ENCODE data around the gene SUGCT. TPM values are rescaled to one million over a fixed set of nuclear protein-coding genes. Genes with fewer than 3 reads are reported as not detected.
"Not testable (repeated sequence)": the region's sequence is repeated elsewhere in the genome, so short reads cannot be mapped to it uniquely, and the experiment has no call there.

SUGCT gene
- total RNA-seq, 1 experiment from 2014 or later: 6.6 TPM

DNA sequence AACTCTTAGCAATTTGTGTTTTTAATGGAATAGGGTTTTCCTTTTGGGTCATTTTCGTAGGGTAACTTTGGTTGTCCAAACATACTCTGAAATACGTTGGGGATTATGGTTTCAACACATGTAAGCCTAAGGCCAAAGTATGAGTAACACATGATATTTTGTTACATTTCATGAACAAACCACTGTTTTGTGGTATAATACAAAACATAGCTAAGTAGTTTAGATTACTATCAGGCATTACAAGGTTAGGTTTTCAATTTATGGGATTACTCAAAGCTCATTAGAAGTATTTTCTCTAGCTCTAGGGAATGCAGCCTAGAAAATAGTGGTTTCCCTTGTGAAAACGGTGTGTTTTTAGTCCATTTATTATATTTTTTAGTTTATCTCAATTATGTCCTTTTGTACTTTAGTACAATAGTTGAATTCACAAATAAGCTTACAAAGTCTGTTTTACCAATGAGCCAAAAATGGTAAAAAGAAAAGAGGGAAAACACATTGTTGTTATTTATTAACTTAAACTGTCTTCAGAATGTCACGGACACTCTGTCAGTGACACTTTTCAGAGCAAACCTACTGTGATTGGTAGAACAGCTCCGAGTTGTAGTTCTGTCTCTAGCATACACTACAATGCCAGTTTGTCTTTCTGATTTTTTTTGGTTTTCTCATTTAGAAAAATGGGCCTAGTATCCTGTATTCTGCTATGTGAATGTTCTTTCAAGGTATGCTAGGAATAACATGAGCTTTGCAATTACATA lies 473.7 kb downstream of the SUGCT start:
- DNase-seq (ENCODE audit: low read depth): no peak

DNA sequence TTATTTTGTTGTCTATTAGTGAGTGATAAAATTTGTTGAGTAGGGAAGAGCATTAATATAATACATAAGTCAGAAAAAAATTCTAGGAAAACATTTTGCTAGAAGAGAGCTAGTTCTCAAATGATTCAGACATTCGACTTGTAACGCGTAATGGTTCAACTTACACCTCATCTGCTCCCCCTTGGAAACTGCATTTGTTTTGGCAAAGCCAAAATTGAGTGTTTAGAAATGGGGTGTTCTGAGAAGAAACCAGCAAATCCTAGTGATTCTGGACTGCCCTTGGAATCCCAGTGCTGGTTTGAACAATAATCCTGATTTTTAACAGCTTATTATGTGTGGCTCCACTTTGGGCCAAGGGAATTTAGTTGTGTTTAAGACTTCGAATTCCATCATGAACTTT lies 475.7 kb downstream of the SUGCT start:
- DNase-seq (ENCODE audit: low read depth): no peak

GRCh38 chr7:40611095-40611871 lies 476.5 kb downstream of the SUGCT start:
- no peak for DNase-seq (ENCODE audit: low read depth)

DNA sequence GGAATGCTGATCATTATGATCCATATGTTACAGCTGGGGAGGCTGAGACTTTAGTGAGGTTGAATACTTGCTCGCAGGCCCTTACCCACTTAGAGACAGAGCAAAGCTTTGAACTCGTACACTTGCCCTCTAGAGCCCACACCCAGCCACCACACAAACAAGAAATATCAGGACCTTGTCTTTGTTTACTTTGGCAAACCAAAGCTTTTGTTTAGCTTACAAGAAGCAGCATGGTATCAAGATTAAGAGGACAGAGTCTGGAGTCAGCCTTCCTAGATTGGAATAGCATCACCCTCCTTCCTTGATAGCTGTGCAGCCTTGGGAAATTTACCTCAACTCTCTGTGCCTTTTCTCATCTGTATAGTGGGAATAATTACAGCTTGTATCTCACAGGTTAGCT lies 477.5 kb downstream of the SUGCT start:
- DNase-seq (ENCODE audit: low read depth): no peak

GRCh38 chr7:40619647-40620046 lies 484.8 kb downstream of the SUGCT start:
- DNase-seq (ENCODE audit: low read depth): no peak

- no peak for DNase-seq (ENCODE audit: low read depth)
Measured at GRCh38 chr7:40621592-40621998, 486.8 kb downstream of the SUGCT start.

DNA sequence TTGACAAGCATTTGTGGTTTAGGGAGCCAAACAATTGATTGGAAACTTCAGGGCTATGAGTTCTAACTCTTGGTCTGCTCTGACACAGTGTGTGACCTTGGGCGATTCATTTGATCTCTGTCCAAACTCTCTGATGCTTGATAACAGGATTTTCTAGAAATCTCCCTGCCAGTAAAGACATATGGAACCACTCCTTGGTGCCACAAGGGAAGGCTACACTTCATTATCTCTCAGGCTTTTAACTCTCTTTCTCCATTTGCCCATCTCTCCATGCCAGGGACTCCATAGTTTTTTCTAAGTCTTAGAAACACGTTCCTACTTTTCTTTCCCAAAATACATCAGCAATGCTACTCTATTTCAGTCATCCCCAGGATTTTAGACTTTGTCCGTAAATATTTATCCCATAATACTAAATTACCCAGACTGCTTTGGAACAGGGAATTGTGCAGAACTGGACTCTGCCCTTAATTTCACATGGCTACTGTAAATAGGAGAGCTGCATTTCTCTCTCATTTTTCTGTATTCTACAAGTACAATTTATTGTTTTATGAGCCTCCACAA lies 488.2 kb downstream of the SUGCT start:
- DNase-seq (ENCODE audit: low read depth): no peak

- DNase-seq (ENCODE audit: low read depth): no peak
Measured at GRCh38 chr7:40623863-40624262, 489.1 kb downstream of the SUGCT start.

- DNase-seq (ENCODE audit: low read depth): peak; percentile 4
Measured at GRCh38 chr7:40627361-40627760, 492.6 kb downstream of the SUGCT start.

DNA sequence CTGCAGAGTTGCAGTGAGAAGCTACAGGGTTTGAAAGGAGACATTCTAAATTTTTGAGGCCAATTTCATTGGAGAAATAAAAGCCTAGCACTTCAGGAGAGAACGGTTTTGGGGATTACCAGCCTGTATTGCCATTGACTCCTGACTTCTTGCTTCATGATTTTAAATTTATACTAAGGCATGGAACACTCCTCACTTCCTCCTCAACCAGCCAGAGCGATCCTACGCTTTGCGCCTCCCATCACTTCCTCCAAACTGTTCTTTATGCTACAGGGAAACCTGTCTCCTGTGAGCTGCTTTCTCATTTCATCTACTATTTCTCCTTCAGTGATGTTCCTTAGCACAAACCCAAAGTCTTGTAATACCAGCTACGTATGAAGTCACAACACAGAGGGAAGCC lies 495.1 kb downstream of the SUGCT start:
- DNase-seq (ENCODE audit: low read depth): no peak

- DNase-seq (ENCODE audit: low read depth): no peak
Measured at GRCh38 chr7:40634118-40634517, 499.3 kb downstream of the SUGCT start.

DNA sequence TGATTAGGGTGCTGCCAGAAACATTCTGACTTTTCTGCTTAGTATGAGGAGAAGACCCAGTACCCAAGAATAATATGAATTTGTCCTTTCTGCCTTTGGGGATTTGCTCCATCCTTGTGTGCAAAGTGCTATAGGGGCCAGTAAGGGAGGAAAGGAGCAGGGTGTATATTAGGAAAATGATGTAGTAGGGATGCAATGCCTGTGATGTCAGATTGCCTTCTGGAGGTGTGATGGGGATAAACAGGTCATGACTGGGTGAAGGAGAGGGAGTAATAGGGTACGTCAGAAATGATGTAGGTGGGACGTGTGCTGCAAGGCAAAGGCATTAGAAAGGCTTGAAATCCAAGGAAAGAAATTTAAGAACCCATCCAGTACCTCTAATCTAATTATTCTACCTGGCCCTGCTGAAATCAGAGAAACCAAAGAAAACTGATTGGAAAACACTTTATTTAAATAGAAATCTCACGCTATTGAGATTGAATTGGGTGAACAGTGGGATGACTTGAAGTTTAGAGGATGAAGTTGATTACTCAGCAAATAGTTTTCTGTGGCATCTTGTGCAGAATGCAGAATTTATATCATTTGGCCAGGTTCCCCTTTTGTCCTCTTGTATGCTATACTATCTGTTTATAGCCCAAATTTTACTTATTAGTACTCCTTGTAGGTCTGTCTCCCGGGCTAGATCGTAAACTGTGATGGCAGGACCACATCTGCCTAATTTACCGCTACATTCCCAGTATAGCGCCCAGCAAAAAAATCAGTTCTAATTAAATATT lies 503.9 kb downstream of the SUGCT start:
- DNase-seq (ENCODE audit: low read depth): no peak

DNA sequence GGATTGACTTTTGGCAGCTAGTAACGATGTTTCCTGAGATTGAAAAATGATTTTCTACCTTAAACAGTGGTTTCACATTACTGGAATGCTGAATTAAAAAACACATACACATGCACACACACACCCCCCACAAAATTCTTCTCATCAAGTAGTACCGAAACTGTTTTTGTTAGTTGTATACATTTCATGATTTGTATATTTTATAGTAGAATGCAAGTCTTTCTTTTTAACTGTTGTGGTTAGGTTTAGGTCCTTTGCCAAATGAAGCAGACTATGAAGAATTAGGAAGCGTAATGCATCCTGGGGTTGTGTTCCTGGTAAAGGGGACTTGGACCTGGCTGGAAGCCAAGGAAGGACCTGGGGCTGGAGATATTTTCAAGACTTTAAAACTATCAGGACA lies 505.8 kb downstream of the SUGCT start:
- no peak for DNase-seq (ENCODE audit: low read depth)

DNA sequence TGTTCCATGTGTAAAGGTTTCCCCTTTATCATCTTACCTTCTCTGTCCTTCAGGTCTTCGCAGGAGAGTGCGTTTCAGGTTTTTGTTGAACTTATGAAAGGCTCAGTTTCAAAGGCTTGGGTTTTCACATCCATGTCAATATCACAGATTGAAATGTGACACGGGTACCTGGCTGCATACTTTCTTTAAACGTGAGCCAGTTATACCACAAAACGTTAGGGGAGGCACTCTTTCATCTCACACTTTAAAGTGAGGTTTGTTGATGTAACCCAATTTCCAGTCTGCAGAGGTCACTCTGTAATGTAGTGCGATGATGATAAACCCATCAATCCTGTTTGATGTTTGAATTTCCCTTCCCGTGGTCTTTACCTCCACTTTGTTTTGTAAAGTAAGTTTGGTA lies 506.9 kb downstream of the SUGCT start:
- DNase-seq (ENCODE audit: low read depth): no peak

DNA sequence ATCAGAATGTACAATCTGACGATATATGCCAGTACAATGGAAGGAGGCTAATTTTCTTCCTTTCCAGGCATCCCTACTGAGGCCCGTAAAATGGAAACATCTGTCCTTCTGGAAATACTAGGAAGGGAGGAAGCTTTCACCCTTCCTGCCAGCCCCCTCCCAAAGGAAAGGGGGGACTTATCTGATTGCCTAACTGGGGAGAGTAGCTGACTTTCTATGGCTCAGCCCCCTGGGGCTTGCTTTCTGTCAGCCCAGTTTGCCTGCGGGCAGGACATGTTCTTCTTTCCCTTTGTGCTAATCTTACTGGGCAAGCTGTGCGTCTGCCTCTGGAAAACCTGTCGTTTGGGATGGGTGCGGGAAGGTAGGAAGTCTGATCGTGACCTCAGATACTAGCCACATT lies 508.9 kb downstream of the SUGCT start:
- no peak for DNase-seq (ENCODE audit: low read depth)

DNA sequence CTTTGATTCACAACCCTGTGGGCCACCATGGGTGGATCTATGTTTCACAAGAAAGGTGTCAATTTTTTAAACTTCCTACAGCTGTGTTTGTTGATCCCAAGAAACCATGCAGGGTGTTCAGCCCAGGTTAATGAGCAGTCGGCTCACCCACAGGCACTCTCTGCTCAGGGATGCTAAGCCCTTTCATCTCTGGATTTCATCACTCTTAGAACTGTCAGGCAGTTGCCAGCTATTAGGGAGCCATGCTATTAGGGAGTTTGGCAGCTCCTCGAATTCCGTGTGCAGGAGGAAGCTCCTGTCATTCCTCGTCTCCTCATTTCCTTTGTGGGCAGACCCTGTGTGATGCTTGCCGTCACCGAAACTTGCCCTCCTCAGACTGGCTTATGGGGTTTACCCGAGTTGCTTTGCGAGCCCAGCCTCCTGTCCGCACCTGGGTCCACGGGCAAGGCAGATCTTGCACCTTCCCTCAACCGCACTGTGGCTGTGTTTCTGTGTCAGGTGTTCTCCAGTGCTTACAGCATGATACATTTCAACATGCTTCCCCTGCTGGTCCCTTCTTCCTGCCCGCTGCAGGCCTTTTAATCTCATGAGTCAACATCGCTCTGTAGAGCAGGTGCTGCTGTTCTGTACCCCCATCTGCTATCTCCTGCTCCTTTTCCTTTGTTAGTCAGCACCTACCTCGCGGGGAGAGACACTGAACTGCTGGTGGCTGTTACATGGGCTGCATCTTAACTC lies 509.8 kb downstream of the SUGCT start:
- no peak for DNase-seq (ENCODE audit: low read depth)

- no peak for DNase-seq (ENCODE audit: low read depth)
Measured at GRCh38 chr7:40645197-40645596, 510.4 kb downstream of the SUGCT start.

DNA sequence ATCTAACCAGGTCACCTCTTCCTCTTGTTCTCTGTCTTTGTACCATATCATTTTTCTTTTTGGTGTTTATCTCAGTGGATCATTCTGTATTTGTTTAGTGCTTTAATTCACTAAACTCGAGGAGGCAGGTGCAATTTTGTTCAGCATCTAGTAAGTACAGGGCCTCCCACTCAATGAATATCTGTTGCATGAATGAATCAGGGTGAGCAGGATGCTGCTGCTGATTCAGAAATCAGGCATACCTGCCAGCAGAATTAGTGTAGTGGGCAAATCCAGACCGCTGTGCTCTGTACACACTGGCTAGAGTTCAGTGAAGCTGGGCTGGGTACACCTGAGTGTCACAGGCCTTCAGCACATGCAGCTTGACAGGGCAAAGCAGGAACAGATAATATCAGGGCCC lies 511.9 kb downstream of the SUGCT start:
- DNase-seq (ENCODE audit: low read depth): no peak

- DNase-seq (ENCODE audit: low read depth): no peak
Measured at GRCh38 chr7:40647719-40648118, 512.9 kb downstream of the SUGCT start.

GRCh38 chr7:40649247-40649646 lies 514.4 kb downstream of the SUGCT start:
- no peak for DNase-seq (ENCODE audit: low read depth)

DNA sequence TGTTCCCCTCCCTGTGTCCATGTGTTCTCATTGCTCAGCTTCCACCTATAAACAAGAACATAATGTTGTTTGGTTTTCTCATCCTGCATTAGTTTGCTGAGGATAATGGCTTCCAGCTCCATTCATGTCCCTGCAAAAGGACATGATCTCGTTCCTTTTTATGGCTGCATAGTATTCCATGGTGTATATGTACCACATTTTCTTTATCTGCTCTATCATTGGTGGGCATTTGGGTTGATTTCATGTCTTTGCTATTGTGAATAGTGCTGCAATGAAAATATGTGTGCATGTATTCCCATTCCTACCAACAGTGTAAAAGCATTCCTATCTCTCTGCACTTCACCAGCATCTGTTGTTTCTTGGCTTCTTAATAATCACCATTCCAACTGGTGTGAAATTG lies 516.1 kb downstream of the SUGCT start:
- DNase-seq (ENCODE audit: low read depth): not testable (repeated sequence)
